H1 (cell line): ENCODE results near the gene MCEMP1. TPM values are rescaled to one million over a fixed set of nuclear protein-coding genes. Genes with fewer than 3 reads are reported as not detected.

Experiments used
- CTCF ChIA-PET: fragments of 300-600 bp; sonication (Branson Sonifier 250); formaldehyde crosslinking; loops from one replicate; lab custom pipeline; 2021; ENCODE audit not compliant: partially characterized antibody; lab: Charles Lee
- POLR2A ChIA-PET: fragments of 300-600 bp; sonication (Branson Sonifier 250); formaldehyde crosslinking; loops from one replicate; lab custom pipeline; 2021; ENCODE audit warnings: inconsistent platforms; ENCODE audit not compliant: partially characterized antibody; lab: Charles Lee
- DNase-seq, 2 experiments: peaks; one replicate each; pipeline versions ENCODE4 v3.0.0 to v3.0.0-alpha.2; 2010 to 2022; ENCODE audit warnings: low spot score in 2 of 2, low read depth in 1 of 2, mixed read lengths in 1 of 2
- FAIRE-seq: peaks from 2 replicates; lab custom pipeline; 2011; peaks lifted over from hg19 to GRCh38; lab: Jason Lieb, UNC
- H2AFZ ChIP-seq: 2 replicates; pipeline ENCODE4 v1.8.1; 2012; ENCODE audit warnings: low read length, inconsistent platforms
- H2AK5ac ChIP-seq: 2 replicates; pipeline ENCODE4 v1.6.1; 2013; ENCODE audit warnings: low read depth, low read length
- H2BK120ac ChIP-seq: replicated peaks from 2 replicates; pipeline ENCODE3; 2013; ENCODE audit warnings: low read depth, low read length, inconsistent platforms
- H2BK12ac ChIP-seq: 2 replicates; pipeline ENCODE4 v1.6.1; 2013; ENCODE audit warnings: low read depth, low read length
- H2BK15ac ChIP-seq: 2 replicates; pipeline ENCODE4 v1.6.1; 2013; ENCODE audit warnings: low read length
- H2BK20ac ChIP-seq: 2 replicates; pipeline ENCODE4 v1.6.1; 2013; ENCODE audit warnings: low read length
- H2BK5ac ChIP-seq: 2 replicates; pipeline ENCODE4 v1.6.1; 2013; ENCODE audit warnings: low read depth, low read length
- H3K14ac ChIP-seq: 2 replicates; pipeline ENCODE4 v1.6.1; 2013; ENCODE audit warnings: inconsistent platforms; ENCODE audit not compliant: insufficient read length
- H3K18ac ChIP-seq: 2 replicates; pipeline ENCODE4 v1.6.1; 2013; ENCODE audit warnings: low read length; ENCODE audit errors: extremely low read depth
- H3K23ac ChIP-seq: 2 replicates; pipeline ENCODE4 v1.6.1; 2013; ENCODE audit warnings: inconsistent platforms; ENCODE audit not compliant: insufficient read length
- H3K23me2 ChIP-seq: 2 replicates; pipeline ENCODE4 v1.6.1; 2013; ENCODE audit warnings: low read depth, low read length
- H3K27ac ChIP-seq: 2 replicates; pipeline ENCODE4 v1.6.1; 2011; ENCODE audit warnings: low read depth, low read length, inconsistent platforms
- H3K27me3 ChIP-seq, 4 experiments: replicated peaks in 1 of 4; 1 replicate in 1 of 4; 2 replicates in 3 of 4; pipeline versions ENCODE4 v1.6.1 to v1.8.1; 2011 to 2013; ENCODE audit warnings: low read length in 3 of 4, mild to moderate bottlenecking in 3 of 4, inconsistent platforms in 2 of 4, mixed read lengths in 2 of 4, moderate library complexity in 1 of 4; ENCODE audit not compliant: control insufficient read depth in 3 of 4, insufficient read depth in 3 of 4; ENCODE audit errors: extremely low read depth in 1 of 4
- H3K36me3 ChIP-seq, 4 experiments: 2 replicates each; pipeline versions ENCODE4 v1.6.1 to v1.8.1; 2011 to 2013; ENCODE audit warnings: mild to moderate bottlenecking in 4 of 4, low read length in 3 of 4, moderate library complexity in 2 of 4, control low read depth in 1 of 4, inconsistent platforms in 1 of 4; ENCODE audit not compliant: insufficient read depth in 4 of 4, control insufficient read depth in 2 of 4
- H3K4ac ChIP-seq: replicated peaks from 2 replicates; pipeline ENCODE3; 2013; ENCODE audit warnings: low read length, low read depth, mixed read lengths, inconsistent platforms; ENCODE audit not compliant: insufficient read length
- H3K4me1 ChIP-seq, 4 experiments: replicated peaks in 1 of 4; 1 replicate in 1 of 4; 2 replicates in 3 of 4; pipeline versions ENCODE4 v1.6.1 to v1.8.1; 2011 to 2013; ENCODE audit warnings: low read length in 3 of 4, inconsistent platforms in 2 of 4, mixed read lengths in 1 of 4; ENCODE audit not compliant: insufficient read depth in 4 of 4, control insufficient read depth in 3 of 4
- H3K4me2 ChIP-seq, 2 experiments: 2 replicates each; pipeline versions ENCODE4 v1.6.1 to v1.8.1; 2011 to 2013; ENCODE audit warnings: low read depth in 2 of 2, low read length in 2 of 2, control low read depth in 1 of 2, inconsistent platforms in 1 of 2, mild to moderate bottlenecking in 1 of 2; ENCODE audit not compliant: insufficient read depth in 1 of 2
- H3K4me3 ChIP-seq, 4 experiments: fragments of 200-600, 300-600 bp in 1 of 4; sonication (generic), shearing (Covaris generic), sonication (Bioruptor Twin) in 1 of 4; 2 replicates each; pipeline versions ENCODE4 v1.5.1 to v1.8.1; 2011 to 2016; ENCODE audit warnings: low read length in 4 of 4, low read depth in 3 of 4, control low read depth in 2 of 4, inconsistent platforms in 2 of 4, mild to moderate bottlenecking in 2 of 4, mixed read lengths in 1 of 4, moderate library complexity in 1 of 4; ENCODE audit not compliant: insufficient read depth in 2 of 4; ENCODE audit errors: extremely low read depth in 1 of 4
- H3K56ac ChIP-seq: replicated peaks from 2 replicates; pipeline ENCODE3; 2013; ENCODE audit warnings: low read depth, mild to moderate bottlenecking, mixed read lengths, low read length, inconsistent platforms; ENCODE audit not compliant: insufficient read length
- H3K79me1 ChIP-seq: 2 replicates; pipeline ENCODE4 v1.6.1; 2013; ENCODE audit warnings: low read depth, low read length, control low read depth
- H3K79me2 ChIP-seq, 2 experiments: 2 replicates each; pipeline versions ENCODE4 v1.6.1 to v1.8.1; 2012 to 2013; ENCODE audit warnings: low read length in 2 of 2, mild to moderate bottlenecking in 2 of 2, inconsistent platforms in 1 of 2; ENCODE audit not compliant: insufficient read depth in 2 of 2, control insufficient read depth in 1 of 2
- H3K9ac ChIP-seq, 4 experiments: replicated peaks in 1 of 4; 1 replicate in 1 of 4; 2 replicates in 3 of 4; pipeline versions ENCODE4 v1.6.1 to v1.8.1; 2011 to 2013; ENCODE audit warnings: low read depth in 3 of 4, low read length in 3 of 4, control low read depth in 2 of 4, mild to moderate bottlenecking in 2 of 4, moderate library complexity in 2 of 4, inconsistent platforms in 1 of 4; ENCODE audit errors: extremely low read depth in 1 of 4
- H3K9me3 ChIP-seq, 2 experiments: 2 replicates each; pipeline versions ENCODE4 v1.6.1 to v1.8.1; 2012 to 2013; ENCODE audit warnings: mild to moderate bottlenecking in 2 of 2, moderate library complexity in 2 of 2, control low read depth in 1 of 2, inconsistent platforms in 1 of 2, low read depth in 1 of 2, low read length in 1 of 2, mixed read lengths in 1 of 2; ENCODE audit not compliant: insufficient read depth in 2 of 2
- H4K20me1 ChIP-seq, 2 experiments: replicated peaks in 1 of 2; 2 replicates each; pipeline versions ENCODE3 to v1.8.1; 2011 to 2013; ENCODE audit warnings: inconsistent platforms in 2 of 2, low read length in 2 of 2, mild to moderate bottlenecking in 1 of 2; ENCODE audit not compliant: insufficient read depth in 2 of 2, control insufficient read depth in 1 of 2
- H4K5ac ChIP-seq: 2 replicates; pipeline ENCODE4 v1.6.1; 2013; ENCODE audit warnings: low read length, low read depth, mixed read lengths, inconsistent platforms; ENCODE audit not compliant: insufficient read length
- H4K8ac ChIP-seq: 2 replicates; pipeline ENCODE4 v1.8.0; 2013; ENCODE audit warnings: mild to moderate bottlenecking, moderate library complexity, low read length, inconsistent platforms; ENCODE audit not compliant: insufficient read depth; ENCODE audit errors: extremely low read depth
- H4K91ac ChIP-seq: replicated peaks from 2 replicates; pipeline ENCODE3; 2013; ENCODE audit warnings: low read length, mixed read lengths, inconsistent platforms; ENCODE audit not compliant: insufficient read length
- CBX8 ChIP-seq: fragments of 300-800, 300-1000 bp; sonication (generic); IDR thresholded peaks from 2 replicates; pipeline ENCODE4 v1.7.1; 2016; ENCODE audit warnings: low read depth, low read length, borderline replicate concordance
- CHD2 ChIP-seq: IDR thresholded peaks from 2 replicates; pipeline ENCODE4 v1.6.1; 2012; ENCODE audit warnings: low read length, improper control_type of control experiment
- HDAC2 ChIP-seq, 2 experiments: fragments of 300-600 bp in 1 of 2; sonication (generic) in 1 of 2; IDR thresholded peaks; 2 replicates each; pipeline ENCODE4 v1.6.1; 2011 to 2012; ENCODE audit warnings: low read depth in 2 of 2, low read length in 2 of 2, mild to moderate bottlenecking in 2 of 2, moderate library complexity in 2 of 2, borderline replicate concordance in 1 of 2, inconsistent platforms in 1 of 2
- JUND ChIP-seq: IDR thresholded peaks from 2 replicates; pipeline ENCODE4 v1.6.1; 2011; ENCODE audit warnings: mild to moderate bottlenecking, improper control_type of control experiment, low read length
- NANOG ChIP-seq: IDR thresholded peaks from 2 replicates; pipeline ENCODE4 v1.6.1; 2011; ENCODE audit warnings: low read length, low read depth, mild to moderate bottlenecking, inconsistent platforms; ENCODE audit not compliant: insufficient read depth, poor library complexity, severe bottlenecking
- SIRT6 ChIP-seq: IDR thresholded peaks from one replicate; pipeline ENCODE4 v1.7.1; 2012; ENCODE audit warnings: low read length, inconsistent platforms
- SIX5 ChIP-seq: IDR thresholded peaks from 2 replicates; pipeline ENCODE4 v1.6.1; 2011; ENCODE audit warnings: mild to moderate bottlenecking, low read depth, low read length
- SP4 ChIP-seq: IDR thresholded peaks from 2 replicates; pipeline ENCODE4 v1.6.1; 2012; ENCODE audit warnings: low read length, inconsistent platforms
- SUZ12 ChIP-seq: fragments of 200-600 bp; sonication (generic); IDR thresholded peaks from 2 replicates; pipeline ENCODE4 v1.6.1; 2012; ENCODE audit warnings: mild to moderate bottlenecking, inconsistent platforms, low read length, moderate library complexity, mixed read lengths
- TBP ChIP-seq: IDR thresholded peaks from 2 replicates; pipeline ENCODE4 v1.6.1; 2011; ENCODE audit warnings: low read depth, low read length, improper control_type of control experiment
- WGBS, 2 experiments: shearing (Covaris generic) in 1 of 2; methylation state at CpG; one replicate each; pipeline versions ENCODE4 v1.1.6 to v1.1.7; 2013 to 2015; ENCODE audit warnings: low lambda C conversion rate in 2 of 2, mixed read lengths in 2 of 2, inconsistent platforms in 1 of 2, low coverage in 1 of 2, missing lambda C conversion rate in 1 of 2; ENCODE audit not compliant: insufficient replicate concordance in 2 of 2, insufficient coverage in 1 of 2, insufficient read length in 1 of 2; ENCODE audit errors: extremely low coverage in 1 of 2, missing lambda C conversion rate in 1 of 2; 5-methylcytosine and 5-hydroxymethylcytosine counted together
- polyA plus RNA-seq, 7 experiments: library from polyadenylated mRNA; depleted of rRNA in 3 of 7; stranded (reverse) in 5 of 7; unstranded in 2 of 7; fragments of >200 nt in 5 of 7; fragments of 200-250 nt in 2 of 7; gene quantifications; 1 replicate in 5 of 7; 2 replicates in 1 of 7; 4 replicates in 1 of 7; pipeline versions ENCODE4 v1.2.1 to v1.2.3, GENCODE V29; 2011 to 2013; ENCODE audit warnings: missing spikeins in 2 of 7, mixed read lengths in 2 of 7
- total RNA-seq: library from RNA; stranded (reverse); fragmentation: NEBNext Ultra II Directional; extraction: Animal tissue kit (Norgen Biotek cat#: 25700); gene quantifications from 2 replicates; pipeline ENCODE4 v1.2.1, GENCODE V29; 2021

MCEMP1 gene
- total and polyA plus RNA-seq, 2 of the 8 experiments (the other 6 are each of a cell fraction or from before 2014, with no cell fraction given) = not detected

GRCh38 chr19:7703332-7703731 lies 26.4 kb downstream of the MCEMP1 start:
- H4K20me1 ChIP-seq = no peaks in the 10 kb centered on the region
- TF ChIP-seq SIRT6 = no peak
- TF ChIP-seq SP4 = no peak
- no peak for TF ChIP-seq JUND
- no peak for TF ChIP-seq SUZ12
- TF ChIP-seq NANOG = no peak
- no peak for TF ChIP-seq CBX8
- TF ChIP-seq SIX5 = no peak
- TF ChIP-seq CHD2 = no peak
- no peak for TF ChIP-seq TBP
- no peak for TF ChIP-seq HDAC2 (IDR thresholded peaks at IDR 0.05; ENCODE audit: borderline replicate concordance in 1 of 2, low read depth in 2 of 2, low read length in 2 of 2)
- 80% methylated on average over 5 of the region's 8 CpGs; no CpG with 5 or more reads in 1 of the 2 experiments for WGBS, 2 experiments

More at GRCh38 chr19:7703332-7703731, 26.4 kb downstream of the MCEMP1 start:
- DNase-seq (no peak), FAIRE-seq (no peak)
- H4K5ac ChIP-seq = no peak overlapping the region
- no peak overlapping the region for H3K23ac ChIP-seq
- no peaks in the 10 kb centered on the region for H3K9me3 ChIP-seq
- no peak overlapping the region for H3K4me3 ChIP-seq
- no peak overlapping the region for H3K56ac ChIP-seq
- H2AFZ ChIP-seq = no peak overlapping the region
- no peak overlapping the region for H2BK15ac ChIP-seq
- CTCF ChIA-PET = interaction anchor here (0.7 to 1.0 kb wide), 3 partner anchors 9 to 1809 kb away, joined by 3 to 4 read pairs (median 3); partner anchors contain the start of gene TRAPPC5
- H3K27me3 ChIP-seq = no peaks in the 10 kb centered on the region; a peak in 1 of 7 replicates
- H3K27ac ChIP-seq = no peak overlapping the region
- H4K91ac ChIP-seq = no peak overlapping the region
- no peak overlapping the region for H2BK20ac ChIP-seq
- H2BK12ac ChIP-seq = no peak overlapping the region
- H2AK5ac ChIP-seq = no peak overlapping the region
- no peaks in the 10 kb centered on the region for H3K79me2 ChIP-seq
- H3K4ac ChIP-seq = no peak overlapping the region
- H3K36me3 ChIP-seq = no peaks in the 10 kb centered on the region
- H2BK5ac ChIP-seq = no peak overlapping the region
- no peak overlapping the region for H4K8ac ChIP-seq
- peaks cover 0 to 5% (median 3%) of the 10 kb centered on the region in 4 experiments; a peak in 5 of 7 replicates for H3K4me1 ChIP-seq
- no peak overlapping the region for H2BK120ac ChIP-seq
- H3K23me2 ChIP-seq = 0 out of 2 replicates have a peak, but pooled peaks cover 1% of the 10 kb centered on the region
- no peaks in the 10 kb centered on the region for H3K79me1 ChIP-seq
- H3K4me2 ChIP-seq = no peak overlapping the region
- H3K18ac ChIP-seq = no peak overlapping the region
- no peak overlapping the region for H3K14ac ChIP-seq
- POLR2A ChIA-PET = no interaction called here
- H3K9ac ChIP-seq = no peak overlapping the region
